NK-92 (cell line): ENCODE results near the gene RHOG.

ENCODE experiments used
- DNase-seq: peaks from one replicate; lab custom pipeline; 2025; ENCODE audit not compliant: unreplicated experiment; lab: John Stamatoyannopoulos, UW

RHOG gene

DNA sequence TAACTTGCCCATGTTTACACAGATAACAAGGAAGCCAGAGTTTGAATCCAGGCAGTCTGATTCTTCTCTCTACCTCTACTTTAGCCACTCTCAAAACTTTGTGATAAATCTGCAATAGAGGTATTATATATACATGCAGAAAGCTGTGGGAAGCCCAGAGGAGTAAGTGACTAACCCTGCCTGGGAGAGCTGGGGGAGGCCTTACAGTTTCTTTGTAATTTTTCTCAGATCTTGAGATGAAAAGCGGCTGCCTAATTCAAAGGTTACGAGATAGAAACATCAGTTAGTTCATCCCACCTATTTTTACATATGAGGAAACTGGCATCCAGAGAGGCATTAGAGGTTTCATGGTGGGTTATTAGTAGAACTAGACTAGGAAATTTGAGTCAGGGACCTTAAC, 19.6 kb upstream of the RHOG start:
- no peak for DNase-seq

- DNase-seq: no peak
Observed at GRCh38 chr11:3859373-3859881, 18.7 kb upstream of the RHOG start.

DNA sequence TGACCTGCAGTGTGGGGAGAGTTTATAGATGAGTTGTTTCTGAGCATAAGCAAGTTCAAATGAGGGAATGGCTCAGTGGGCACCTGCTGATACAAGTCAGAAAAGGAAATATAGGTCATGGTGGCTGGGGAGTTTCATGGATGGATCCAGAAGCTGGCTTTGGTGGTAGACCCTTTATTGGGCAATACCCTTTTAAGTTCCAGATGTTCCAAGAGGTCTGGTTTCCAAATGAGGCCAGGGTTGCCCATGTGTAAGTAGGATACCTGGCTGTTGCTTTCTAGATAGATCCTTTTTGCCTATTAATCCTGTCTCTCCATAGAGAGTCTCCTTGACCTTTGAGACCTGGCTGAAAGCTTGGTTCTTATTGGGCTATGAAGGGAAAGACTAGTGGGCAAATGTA, 16.9 kb upstream of the RHOG start:
- DNase-seq: no peak

DNA sequence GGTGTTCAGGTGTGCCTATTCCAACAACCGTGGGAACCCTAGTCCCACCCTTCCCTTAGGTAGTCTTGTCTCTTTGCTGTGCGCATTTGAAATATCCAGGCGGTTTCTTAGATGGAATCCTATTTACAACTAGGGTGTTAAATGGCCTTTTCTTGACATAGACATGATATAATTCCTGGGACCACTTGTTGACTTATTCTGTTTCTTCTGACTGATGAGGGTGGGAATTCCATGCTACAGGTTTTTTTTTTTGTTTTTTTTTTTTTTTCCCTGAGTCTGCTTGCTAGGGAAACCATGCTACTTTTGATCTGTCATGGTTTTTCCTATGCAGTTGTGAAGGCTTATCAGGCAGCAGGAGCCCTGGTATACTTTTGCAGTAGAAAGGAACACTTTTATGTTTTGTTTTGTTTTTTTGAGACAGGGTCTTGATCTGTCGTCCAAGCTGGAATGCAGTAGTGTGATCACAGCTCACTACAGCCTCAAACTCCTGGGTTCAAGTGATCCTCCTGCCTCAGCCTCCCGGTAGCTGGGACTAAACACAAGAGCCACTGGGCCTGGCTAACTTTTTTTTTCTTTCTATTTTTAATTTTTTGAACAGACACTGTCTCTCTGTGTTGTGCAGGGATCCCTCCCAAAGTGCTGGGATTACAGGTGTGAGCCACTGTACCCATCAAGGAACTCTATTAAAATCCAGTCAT, 16.2 kb upstream of the RHOG start:
- DNase-seq: no peak

GRCh38 chr11:3855808-3856491, 15.2 kb upstream of the RHOG start:
- DNase-seq: no peak

DNA sequence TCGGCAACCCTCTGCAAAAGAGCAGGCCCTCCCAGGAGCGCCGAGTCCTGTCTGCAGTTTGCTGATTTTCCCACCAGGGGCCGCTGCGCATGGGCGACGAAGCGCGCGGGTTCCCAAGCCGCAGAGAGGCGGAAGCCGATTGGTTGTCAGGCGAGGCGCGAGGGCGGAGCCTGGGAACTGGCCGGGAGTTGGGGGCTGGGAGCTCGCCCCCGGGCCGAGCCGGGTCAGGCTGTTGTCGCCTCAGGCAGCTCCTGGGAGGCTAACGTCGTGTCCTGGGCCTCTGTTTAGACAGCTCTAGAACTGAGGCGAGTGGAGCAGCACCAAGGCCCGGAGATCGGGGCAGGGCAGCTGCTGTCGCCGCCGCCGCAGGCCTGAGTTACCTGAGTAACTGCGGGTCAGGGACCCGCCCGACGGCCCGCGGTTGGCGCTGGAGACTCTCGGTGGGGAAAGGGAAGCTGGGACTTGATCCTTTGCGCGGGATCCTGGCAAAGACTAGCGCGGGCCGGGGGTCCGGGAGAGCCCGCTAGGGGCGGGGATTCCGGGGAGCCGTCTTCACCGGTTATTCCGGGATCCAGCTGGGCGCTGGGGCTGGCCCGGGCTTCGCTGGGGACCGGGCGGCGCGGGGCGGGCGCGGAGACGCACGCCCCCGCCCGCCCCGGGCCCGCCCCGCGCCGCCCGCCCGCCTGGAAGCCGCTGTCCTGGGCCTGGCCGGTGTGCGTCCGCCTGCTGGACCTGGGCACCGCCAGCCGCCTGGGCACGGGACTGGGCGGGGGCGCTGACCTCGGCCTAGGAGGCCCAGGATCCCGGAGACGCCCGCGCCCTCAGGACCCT, 14.4 kb upstream of the RHOG start, which contains the start of gene STIM1:
Gene STIM1, plus strand, starts transcription at position 688 of the 831 bp plus-strand sequence. CDS start 607 bp downstream, outside the sequence.
- DNase-seq: peak; percentile 79

- no peak for DNase-seq
Observed at GRCh38 chr11:3854660-3854976, 13.9 kb upstream of the RHOG start.

- DNase-seq: no peak
Observed at GRCh38 chr11:3853899-3854659, 13.3 kb upstream of the RHOG start.

GRCh38 chr11:3853545-3853842, 12.7 kb upstream of the RHOG start:
- no peak for DNase-seq

- no peak for DNase-seq
Observed at GRCh38 chr11:3849297-3849874, 8.6 kb upstream of the RHOG start.

DNA sequence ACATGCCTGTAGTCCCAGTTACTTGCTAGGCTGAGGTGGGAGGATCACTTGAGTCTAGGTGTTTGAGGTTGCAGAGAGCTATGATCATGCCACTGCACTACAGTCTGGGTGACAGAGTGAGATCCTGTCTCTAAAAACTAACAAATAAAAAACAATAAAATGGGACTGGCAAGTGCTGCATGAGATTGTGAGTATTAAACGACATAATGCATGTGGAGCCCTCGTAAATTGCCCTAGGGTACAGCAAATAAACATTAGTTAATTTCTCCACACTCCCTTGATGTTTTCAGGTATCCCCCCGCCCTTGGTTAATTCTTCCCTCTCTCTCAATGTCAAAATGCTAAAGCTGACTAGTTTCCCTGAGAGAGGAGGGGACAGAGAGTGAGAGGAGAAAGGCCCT, 4.9 kb upstream of the RHOG start:
- DNase-seq: no peak

DNA sequence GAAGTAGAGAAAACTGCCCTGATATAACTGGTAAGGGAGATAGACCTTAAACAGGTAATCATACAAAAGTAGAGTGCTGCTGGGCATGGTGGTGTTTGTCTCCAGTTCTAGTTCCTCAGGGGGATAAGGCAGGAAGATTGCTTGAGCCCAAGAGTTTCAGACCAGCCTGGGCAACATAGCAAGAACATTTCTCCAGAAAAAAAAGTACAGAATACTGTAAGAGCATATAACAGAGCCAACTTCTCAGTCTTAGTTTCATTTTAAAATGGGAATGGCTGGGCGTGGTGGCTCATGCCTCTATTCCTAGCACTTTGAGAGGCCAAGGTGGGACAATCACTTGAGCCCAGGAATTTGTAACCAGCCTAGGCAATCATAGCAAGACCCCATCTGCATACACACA, 4.5 kb upstream of the RHOG start:
- no peak for DNase-seq

DNA sequence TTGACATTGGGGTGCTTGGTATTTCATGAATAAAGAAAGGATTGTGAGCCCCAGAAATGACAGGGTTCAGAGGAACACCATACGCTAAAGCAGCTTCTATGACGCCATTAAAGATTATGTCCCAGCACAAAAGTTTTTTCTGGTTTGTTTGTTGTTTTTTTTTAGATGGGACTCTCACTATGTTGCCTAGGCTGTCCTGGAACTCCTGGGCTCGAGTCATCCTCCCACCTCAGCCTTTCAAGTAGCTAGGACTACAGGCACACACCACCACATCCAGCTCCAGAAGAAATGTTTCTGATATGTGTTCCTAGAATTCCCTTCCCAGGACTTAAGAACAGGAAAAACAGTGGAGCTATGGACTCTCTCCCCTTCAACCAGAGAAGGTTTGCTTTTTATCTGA, 2.6 kb upstream of the RHOG start:
- DNase-seq: no peak

GRCh38 chr11:3841426-3842350, 929 bp upstream of the RHOG start:
- DNase-seq: peak; percentile 59

GRCh38 chr11:3840004-3840869, 522 bp downstream of the RHOG start:
- DNase-seq: no peak

GRCh38 chr11:3838504-3838903, 2.3 kb downstream of the RHOG start:
- no peak for DNase-seq

DNA sequence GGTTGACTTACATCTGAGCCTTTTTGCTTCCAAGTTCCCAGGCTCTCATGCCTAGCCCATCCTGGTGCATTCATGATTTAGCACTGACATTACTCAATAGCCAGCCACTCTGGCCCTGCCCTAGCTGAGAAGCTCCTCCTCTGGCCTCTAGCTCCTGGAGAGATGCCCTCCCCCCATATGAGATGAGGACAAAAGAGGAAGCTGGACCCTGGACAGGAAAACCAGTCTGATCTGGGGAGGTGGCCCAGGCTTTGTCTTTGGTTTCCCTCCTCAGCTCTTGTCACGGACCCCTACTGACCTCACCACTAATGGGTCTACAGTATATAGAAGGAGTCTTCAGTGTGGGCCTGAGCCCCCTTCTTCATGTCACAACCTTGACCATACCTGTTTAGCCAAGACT, 3.0 kb downstream of the RHOG start:
- no peak for DNase-seq

- no peak for DNase-seq
Observed at GRCh38 chr11:3836903-3837302, 3.9 kb downstream of the RHOG start.

- DNase-seq: no peak
Observed at GRCh38 chr11:3835751-3836150, 5.0 kb downstream of the RHOG start.
